Left renal pelvis (tissue), 4 donors: Measurements from ENCODE around the gene LPP. TPM values are rescaled to one million over a fixed set of nuclear protein-coding genes. Genes with fewer than 3 reads are reported as not detected.

Experiments used
- DNase-seq, 4 donors: peaks; one replicate each; pipeline ENCODE4 v3.0.0-alpha.2; 2013; ENCODE audit warnings: low read depth in 4 of 4, low spot score in 3 of 4
- polyA plus RNA-seq, 4 donors: library from polyadenylated mRNA; unstranded; fragments of 120-200 nt; gene quantifications; one replicate each; pipeline ENCODE4 v1.2.1, GENCODE V29; 2013; ENCODE audit not compliant: insufficient read length in 4 of 4

LPP gene
- polyA plus RNA-seq, 4 donors, result 21.3 to 31.3 (median 25.6) TPM

DNA sequence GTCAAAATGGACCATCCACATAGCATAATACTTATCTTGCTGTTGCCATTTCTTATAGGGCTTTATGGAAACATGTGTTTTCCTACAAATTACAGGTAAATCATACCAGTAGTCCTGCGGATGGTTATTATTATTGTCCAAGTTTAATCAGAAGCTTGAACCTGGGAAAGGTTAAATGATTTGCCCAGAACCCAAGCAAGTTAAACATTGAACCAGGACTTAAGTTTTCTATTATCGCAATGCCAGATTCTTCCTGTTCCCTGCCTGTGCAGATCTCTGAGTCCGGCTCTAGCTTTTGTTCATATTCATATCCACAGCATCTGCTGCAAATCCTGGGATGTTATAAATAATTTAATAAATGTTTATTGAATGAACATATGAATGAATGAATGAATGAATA lies 12.5 kb downstream of the LPP start:
- DNase-seq, result no peak

DNA sequence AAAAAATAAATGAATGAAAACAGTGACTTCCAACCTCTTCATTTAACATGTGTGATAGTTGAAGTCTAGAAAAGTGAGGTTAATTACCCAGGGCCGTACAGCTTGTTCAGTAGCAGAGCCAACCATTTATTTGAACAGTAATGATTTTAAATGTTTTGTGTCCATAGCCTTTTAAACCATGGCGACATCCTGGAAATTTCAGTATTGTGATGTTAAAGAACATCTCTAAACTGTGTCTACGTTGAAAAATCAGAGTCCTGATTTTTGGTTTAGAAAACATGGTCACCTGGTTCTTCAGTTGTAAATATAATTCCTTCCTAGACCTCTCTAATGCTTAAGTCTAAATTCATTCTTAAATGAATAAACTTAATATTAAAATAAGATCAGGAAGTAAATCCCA lies 14.2 kb downstream of the LPP start:
- no peak for DNase-seq

- DNase-seq, result no peak
These were observed 14.7 kb downstream of the LPP start for GRCh38 chr3:188168648-188169047.

- DNase-seq, result no peak
These were observed 16.0 kb downstream of the LPP start for GRCh38 chr3:188169830-188170455.

GRCh38 chr3:188170461-188171459 lies 16.8 kb downstream of the LPP start:
- no peak for DNase-seq

GRCh38 chr3:188171682-188172467 lies 17.9 kb downstream of the LPP start:
- no peak for DNase-seq

DNA sequence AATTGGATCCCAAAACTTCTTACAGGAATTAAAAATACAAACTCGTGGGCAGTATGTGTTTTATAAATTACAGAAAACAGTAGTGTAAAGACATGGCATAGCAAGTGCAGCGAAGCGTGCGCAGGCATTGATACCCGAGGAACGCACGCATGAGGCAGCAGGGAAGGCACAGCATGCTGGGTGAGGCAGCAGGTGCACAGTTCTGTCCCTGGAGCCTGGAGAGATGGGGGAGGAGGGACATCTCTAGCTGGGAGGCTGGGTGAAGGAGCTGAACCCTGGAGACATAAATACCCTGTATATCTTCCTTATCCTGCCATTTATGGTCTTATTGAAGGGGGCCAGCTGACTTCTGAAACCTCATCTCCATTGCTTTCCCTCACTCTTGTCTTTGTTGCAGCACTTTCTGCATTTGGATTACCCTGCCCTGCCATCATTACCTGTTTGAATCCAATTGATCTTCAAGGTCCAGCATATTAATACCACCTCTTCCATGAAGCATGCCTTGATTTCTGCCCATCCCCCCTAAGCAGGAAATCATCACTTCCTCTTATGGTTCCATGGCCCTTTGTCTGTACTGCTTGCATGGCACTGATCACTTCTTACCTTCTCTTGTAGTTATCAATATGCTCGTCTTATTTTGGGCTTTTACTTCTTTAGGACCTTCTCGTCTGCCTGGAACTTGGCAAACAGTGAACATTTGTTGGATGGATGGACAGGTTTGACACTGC lies 20.5 kb downstream of the LPP start:
- peak in 1 of 4 donors; percentile 40 for DNase-seq

- no peak for DNase-seq
These were observed 22.5 kb downstream of the LPP start for GRCh38 chr3:188176476-188176875.

DNA sequence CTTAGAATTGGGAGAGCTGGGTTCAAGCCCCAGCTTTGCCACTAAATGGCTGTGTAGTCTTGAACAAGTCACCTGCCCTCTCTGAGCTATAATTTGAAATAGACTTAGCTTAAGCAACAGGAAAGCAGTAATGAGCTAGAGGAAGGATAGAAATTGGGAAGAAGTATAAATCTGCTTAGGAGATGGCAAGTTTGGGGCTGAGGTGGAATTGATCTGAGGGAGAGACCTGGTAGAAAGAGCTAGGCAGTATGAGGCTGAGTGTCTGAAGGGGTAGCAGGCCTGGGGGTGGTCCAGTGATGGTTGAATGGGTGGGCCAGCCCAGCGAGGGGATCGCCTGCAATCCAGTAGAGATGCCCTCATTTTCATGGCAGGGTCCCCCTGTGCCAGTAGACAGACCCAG lies 22.9 kb downstream of the LPP start:
- no peak for DNase-seq

DNA sequence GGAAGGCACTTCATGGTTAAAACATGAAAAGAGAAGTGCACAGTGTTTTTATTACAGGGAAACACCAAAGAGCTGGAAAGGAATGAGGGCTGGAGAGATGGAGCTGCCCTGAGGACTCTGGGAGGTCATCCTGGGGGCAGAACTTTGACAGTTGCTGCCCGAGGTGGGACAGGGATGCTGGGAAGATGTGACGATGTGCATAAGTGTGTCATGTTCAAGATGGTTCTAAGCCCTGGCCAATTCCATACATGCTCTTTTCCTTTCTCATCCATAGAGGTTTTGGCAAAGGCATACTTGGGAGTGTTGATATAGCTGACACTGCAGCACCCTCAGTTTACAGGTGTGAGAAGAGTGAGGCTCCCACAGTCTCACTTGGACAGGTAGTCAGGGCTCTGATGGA lies 23.8 kb downstream of the LPP start:
- DNase-seq, result no peak

GRCh38 chr3:188178293-188178936 lies 24.5 kb downstream of the LPP start:
- no peak for DNase-seq

- DNase-seq, result no peak
These were observed 25.3 kb downstream of the LPP start for GRCh38 chr3:188179006-188179966.

GRCh38 chr3:188180114-188180513 lies 26.2 kb downstream of the LPP start:
- no peak for DNase-seq

DNA sequence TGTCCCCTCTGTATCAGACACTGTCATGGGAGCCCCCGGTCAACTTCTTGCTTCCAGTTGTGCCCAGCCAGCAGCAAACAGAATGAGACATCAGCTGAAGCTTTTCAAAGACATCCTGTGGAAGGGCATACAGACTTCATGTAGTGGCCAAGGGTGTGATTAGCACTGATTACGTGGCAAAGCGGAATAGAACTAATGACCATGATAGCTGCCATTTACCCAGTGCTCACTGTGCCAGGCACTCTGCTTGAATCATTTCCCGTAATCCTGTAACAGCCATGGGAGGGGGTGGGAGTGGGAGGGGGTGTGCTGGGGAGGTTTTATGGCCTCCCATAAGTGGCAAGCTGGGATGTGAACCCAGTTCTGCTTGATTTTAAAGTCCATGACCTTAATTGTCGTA lies 29.5 kb downstream of the LPP start:
- no peak for DNase-seq

DNA sequence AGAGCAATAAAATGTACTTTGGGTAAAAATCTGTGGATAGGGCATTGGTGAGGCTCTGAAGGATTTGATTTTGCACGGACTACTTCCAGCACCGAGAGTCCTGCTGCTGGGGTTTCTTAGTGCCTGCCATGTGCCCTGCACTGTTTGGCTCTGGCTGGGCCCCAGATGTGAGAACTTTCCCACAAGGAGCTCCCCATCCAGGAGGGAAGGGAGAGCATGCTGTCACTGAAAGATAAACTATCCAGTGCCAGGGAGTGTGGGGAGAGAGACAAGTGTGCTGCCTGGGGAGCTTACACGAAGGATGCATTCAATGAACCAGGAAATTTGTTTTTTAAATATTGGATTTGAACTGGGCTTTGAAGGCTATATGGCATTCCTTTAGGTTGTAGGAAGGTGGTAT lies 30.2 kb downstream of the LPP start:
- DNase-seq, result no peak

- DNase-seq, result no peak
These were observed 30.7 kb downstream of the LPP start for GRCh38 chr3:188184649-188185048.

DNA sequence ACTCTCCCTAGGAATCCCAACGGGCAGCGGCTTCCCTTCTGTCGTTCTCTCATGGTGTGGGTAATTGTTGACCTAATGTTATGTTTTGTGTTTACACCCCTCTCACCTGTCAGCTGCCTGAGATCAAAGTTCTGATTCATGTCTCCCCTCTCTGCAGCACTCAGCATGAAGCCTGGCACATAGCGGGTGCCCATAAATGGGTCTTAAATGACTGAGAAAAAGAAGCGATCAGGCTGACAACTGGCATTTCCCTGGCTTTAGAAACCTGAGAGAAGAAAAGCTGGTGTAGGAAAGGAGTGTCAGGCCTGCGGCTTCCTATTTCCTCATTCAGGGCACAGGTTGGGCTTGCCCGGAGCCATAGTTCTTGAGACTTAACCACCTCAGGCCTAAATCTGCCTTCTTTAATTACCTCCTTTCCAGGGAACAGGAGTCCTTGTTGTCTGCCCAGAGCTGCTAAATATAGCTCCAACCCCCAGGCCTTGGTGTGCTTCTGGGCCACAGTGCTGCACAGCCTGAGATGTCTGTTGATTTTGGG lies 31.8 kb downstream of the LPP start:
- peak in 1 of 4 donors; percentile 44 for DNase-seq

GRCh38 chr3:188187053-188187452 lies 33.1 kb downstream of the LPP start:
- no peak for DNase-seq

DNA sequence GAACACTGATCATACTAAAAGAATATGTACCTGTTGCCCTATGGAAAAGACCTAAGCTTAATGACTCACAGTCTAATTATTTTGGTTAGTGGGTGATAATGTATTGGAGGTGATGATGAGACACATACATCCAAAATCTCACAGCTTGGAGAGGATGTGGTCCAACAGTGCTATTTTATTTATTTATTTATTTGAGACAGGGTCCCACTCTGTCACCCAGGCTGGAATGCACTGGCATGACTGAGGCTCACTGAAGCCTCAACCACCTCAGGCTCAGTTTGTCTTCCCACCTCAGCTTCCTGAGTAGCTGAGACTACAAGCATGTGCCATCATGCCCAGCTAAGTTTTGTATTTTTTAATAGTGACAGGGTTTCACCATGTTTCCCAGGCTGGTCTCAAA lies 35.0 kb downstream of the LPP start:
- DNase-seq, result no peak
